Measurements from ENCODE around the gene L3MBTL4. TPM values are rescaled to one million over a fixed set of nuclear protein-coding genes. Genes with fewer than 3 reads are reported as not detected.

The L3MBTL4 gene
- total RNA-seq, 2 donors from 2014 or later: 10.9 to 11.2 TPM

- no peak for TF ChIP-seq CTCF (IDR thresholded peaks at IDR 0.05)
- TF ChIP-seq POLR2A (IDR thresholded peaks at IDR 0.05): no peak
- intact Hi-C loops (cut with DNase I): no loop called here
- no peaks in the 10 kb centered on the region for H3K4me1 ChIP-seq
- no peaks in the 10 kb centered on the region for H3K9me3 ChIP-seq
- H3K4me3 ChIP-seq: no peak overlapping the region
- DNase-seq: no peak
- no peak overlapping the region for H3K27ac ChIP-seq
- 62 to 72% methylated on average over 2 of the region's 2 CpGs for WGBS, 2 donors
- no peaks in the 10 kb centered on the region for H3K36me3 ChIP-seq (replicated peaks in 1 of 2; ENCODE audit: insufficient read depth in 1 of 2, low read depth in 2 of 2)
- no peaks in the 10 kb centered on the region for H3K27me3 ChIP-seq
- no peak for ATAC-seq
Measured at GRCh38 chr18:6441200-6441599, 26.5 kb upstream of the L3MBTL4 start.

- WGBS, 2 donors: 70 to 76% methylated on average over 13 of the region's 13 CpGs
- TF ChIP-seq POLR2A (IDR thresholded peaks at IDR 0.05) (no peak), CTCF (IDR thresholded peaks at IDR 0.05) (no peak)
- H3K27ac ChIP-seq: no peak overlapping the region
- ATAC-seq (no peak), DNase-seq (no peak)
- H3K27me3 ChIP-seq: no peaks in the 10 kb centered on the region
- H3K9me3 ChIP-seq: no peaks in the 10 kb centered on the region
- H3K4me1 ChIP-seq: no peaks in the 10 kb centered on the region
- H3K4me3 ChIP-seq: no peak overlapping the region
- intact Hi-C loops (cut with DNase I): no loop called here
- H3K36me3 ChIP-seq (replicated peaks in 1 of 2; ENCODE audit: insufficient read depth in 1 of 2, low read depth in 2 of 2): no peaks in the 10 kb centered on the region
Measured at GRCh38 chr18:6437937-6438818, 23.5 kb upstream of the L3MBTL4 start.

GRCh38 chr18:6435731-6436130 is 21.0 kb upstream of the L3MBTL4 start:
- TF ChIP-seq POLR2A (IDR thresholded peaks at IDR 0.05) (no peak), CTCF (IDR thresholded peaks at IDR 0.05) (no peak)
- H3K4me1 ChIP-seq: no peaks in the 10 kb centered on the region
- H3K4me3 ChIP-seq: no peak overlapping the region
- H3K27me3 ChIP-seq: no peaks in the 10 kb centered on the region
- ATAC-seq (no peak), DNase-seq (no peak)
- H3K27ac ChIP-seq: no peak overlapping the region
- 29 to 34% methylated on average over 1 of the region's 1 CpG for WGBS, 2 donors
- intact Hi-C loops (cut with DNase I): no loop called here
- H3K9me3 ChIP-seq: no peaks in the 10 kb centered on the region
- no peaks in the 10 kb centered on the region for H3K36me3 ChIP-seq (replicated peaks in 1 of 2; ENCODE audit: insufficient read depth in 1 of 2, low read depth in 2 of 2)

- Histone ChIP-seq H3K27me3 (no peaks in the 10 kb centered on the region), H3K4me1 (no peaks in the 10 kb centered on the region), H3K27ac (no peak overlapping the region), H3K4me3 (no peak overlapping the region), H3K36me3 (replicated peaks in 1 of 2; ENCODE audit: insufficient read depth in 1 of 2, low read depth in 2 of 2) (no peaks in the 10 kb centered on the region), H3K9me3 (no peaks in the 10 kb centered on the region)
- no peak for ATAC-seq
- TF ChIP-seq POLR2A (IDR thresholded peaks at IDR 0.05): no peak
- no peak for TF ChIP-seq CTCF (IDR thresholded peaks at IDR 0.05)
- no peak for DNase-seq
- 55 to 63% methylated on average over 6 of the region's 6 CpGs for WGBS, 2 donors
- intact Hi-C loops (cut with DNase I): no loop called here
Measured at GRCh38 chr18:6434987-6435709, 20.4 kb upstream of the L3MBTL4 start.

All from body of pancreas (tissue), 4 donors.